GM12874 (cell line): ENCODE results near the gene CPSF7.

Source experiments
- TF ChIP-seq, protein P1 (sequence below): IDR thresholded peaks from 2 replicates; pipeline ENCODE4 v1.5.1; 2011; ENCODE audit warnings: low read depth, mild to moderate bottlenecking, control low read depth, low read length, moderate library complexity; ENCODE audit not compliant: insufficient read depth

The CPSF7 gene

GRCh38 chr11:61414547-61414946 lies 15.2 kb downstream of the CPSF7 start:
- TF ChIP-seq, protein P1, sequence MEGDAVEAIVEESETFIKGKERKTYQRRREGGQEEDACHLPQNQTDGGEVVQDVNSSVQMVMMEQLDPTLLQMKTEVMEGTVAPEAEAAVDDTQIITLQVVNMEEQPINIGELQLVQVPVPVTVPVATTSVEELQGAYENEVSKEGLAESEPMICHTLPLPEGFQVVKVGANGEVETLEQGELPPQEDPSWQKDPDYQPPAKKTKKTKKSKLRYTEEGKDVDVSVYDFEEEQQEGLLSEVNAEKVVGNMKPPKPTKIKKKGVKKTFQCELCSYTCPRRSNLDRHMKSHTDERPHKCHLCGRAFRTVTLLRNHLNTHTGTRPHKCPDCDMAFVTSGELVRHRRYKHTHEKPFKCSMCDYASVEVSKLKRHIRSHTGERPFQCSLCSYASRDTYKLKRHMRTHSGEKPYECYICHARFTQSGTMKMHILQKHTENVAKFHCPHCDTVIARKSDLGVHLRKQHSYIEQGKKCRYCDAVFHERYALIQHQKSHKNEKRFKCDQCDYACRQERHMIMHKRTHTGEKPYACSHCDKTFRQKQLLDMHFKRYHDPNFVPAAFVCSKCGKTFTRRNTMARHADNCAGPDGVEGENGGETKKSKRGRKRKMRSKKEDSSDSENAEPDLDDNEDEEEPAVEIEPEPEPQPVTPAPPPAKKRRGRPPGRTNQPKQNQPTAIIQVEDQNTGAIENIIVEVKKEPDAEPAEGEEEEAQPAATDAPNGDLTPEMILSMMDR, result no peak

DNA sequence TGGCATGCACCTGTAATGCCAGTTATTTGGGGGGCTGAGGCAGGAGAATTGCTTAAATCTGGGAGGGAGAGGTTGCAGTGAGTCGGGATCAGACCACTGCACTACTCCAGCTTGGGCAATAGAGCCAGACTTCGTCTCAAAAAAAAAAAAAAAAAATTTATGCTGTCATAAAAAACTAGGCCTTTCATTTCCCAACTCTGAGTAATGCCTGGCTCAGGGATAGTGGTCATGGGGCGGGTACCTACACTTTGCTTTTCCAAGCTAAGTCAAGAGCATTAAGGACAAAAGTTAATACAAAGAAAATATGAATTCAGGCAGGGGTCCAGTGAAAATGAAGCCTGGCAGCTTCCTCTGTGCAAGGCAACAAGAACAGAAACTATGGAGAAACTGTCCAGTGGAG lies 16.3 kb downstream of the CPSF7 start:
- TF ChIP-seq, protein P1, result no peak

DNA sequence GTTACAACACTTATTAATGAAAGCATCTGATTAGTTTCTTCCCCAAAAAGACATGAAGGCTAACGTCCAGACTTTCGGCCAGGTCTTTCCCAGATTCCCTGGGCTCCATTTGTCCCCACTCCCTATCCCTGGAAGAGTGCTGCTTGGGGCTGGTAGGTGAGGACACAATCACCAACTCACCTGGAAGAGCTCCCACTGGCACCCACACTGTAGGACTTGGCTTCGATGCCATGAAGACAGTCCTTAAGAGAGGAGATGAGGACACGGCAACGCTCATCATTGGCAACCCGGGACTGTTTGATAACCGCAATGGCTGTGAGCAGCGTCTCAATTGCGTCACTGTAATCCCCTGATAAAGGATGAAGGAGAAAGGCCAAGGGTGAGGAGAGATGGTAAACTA lies 18.2 kb downstream of the CPSF7 start:
- TF ChIP-seq, protein P1, result no peak

- TF ChIP-seq, protein P1, result no peak
Observed at GRCh38 chr11:61406991-61407728, 22.6 kb downstream of the CPSF7 start.

- TF ChIP-seq, protein P1, result no peak
Observed at GRCh38 chr11:61406067-61406466, 23.7 kb downstream of the CPSF7 start.

GRCh38 chr11:61404641-61405040 lies 25.1 kb downstream of the CPSF7 start:
- TF ChIP-seq, protein P1, result no peak

- TF ChIP-seq, protein P1, result no peak
Observed at GRCh38 chr11:61404103-61404502, 25.7 kb downstream of the CPSF7 start.

GRCh38 chr11:61403658-61404057 lies 26.1 kb downstream of the CPSF7 start:
- TF ChIP-seq, protein P1, result no peak
